Endothelial cell of umbilical vein (primary cell): ENCODE measurements around the gene DLG1. TPM values are rescaled to one million over a fixed set of nuclear protein-coding genes. Genes with fewer than 3 reads are reported as not detected.

Experiments used
- BruUV-seq: library from RNA; stranded (reverse); fragments of 400-500 nt; replicated peaks from 2 replicates; lab custom pipeline; 2021; lab: Mats Ljungman, UMichigan
- CTCF ChIA-PET: fragments of 300-600, 350-600 bp; sonication (Branson Sonifier 250); formaldehyde crosslinking; loops from one replicate; lab custom pipeline; 2021; ENCODE audit warnings: antibody characterized with exemption, inconsistent platforms; lab: Charles Lee
- POLR2A ChIA-PET: fragments of 300-600, 350-600 bp; sonication (Branson Sonifier 250); formaldehyde crosslinking; loops from one replicate; lab custom pipeline; 2021; ENCODE audit warnings: antibody characterized with exemption, inconsistent platforms; lab: Charles Lee
- DNase-seq: peaks from one replicate; pipeline ENCODE4 v3.0.0-alpha.2; 2011; ENCODE audit warnings: low read depth, low spot score
- FAIRE-seq: peaks from 2 replicates; lab custom pipeline; 2011; peaks lifted over from hg19 to GRCh38; lab: Jason Lieb, UNC
- H2AFZ ChIP-seq: 2 replicates; pipeline ENCODE4 v1.6.0; 2012; ENCODE audit warnings: low read depth, low read length, control low read depth, inconsistent platforms
- H3K27ac ChIP-seq: 2 replicates; pipeline ENCODE4 v1.5.1; 2011; ENCODE audit warnings: low read depth, mild to moderate bottlenecking, control low read depth, low read length, moderate library complexity; ENCODE audit not compliant: insufficient read depth
- H3K27me3 ChIP-seq, 2 experiments: 2 replicates each; pipeline versions ENCODE4 v1.6.0 to v1.6.1; 2011; ENCODE audit warnings: low read length in 2 of 2, mixed read lengths in 1 of 2; ENCODE audit not compliant: control insufficient read depth in 2 of 2, insufficient read depth in 2 of 2
- H3K36me3 ChIP-seq, 2 experiments: 2 replicates in 1 of 2; 3 replicates in 1 of 2; pipeline ENCODE4 v1.5.1; 2011; ENCODE audit warnings: low read length in 2 of 2, mild to moderate bottlenecking in 1 of 2, moderate library complexity in 1 of 2; ENCODE audit not compliant: control insufficient read depth in 2 of 2, insufficient read depth in 2 of 2; ENCODE audit errors: extremely low read depth in 1 of 2
- H3K4me1 ChIP-seq: 3 replicates; pipeline ENCODE4 v1.5.1; 2011; ENCODE audit warnings: mild to moderate bottlenecking, low read length; ENCODE audit not compliant: control insufficient read depth, insufficient read depth; ENCODE audit errors: extremely low read depth
- H3K4me2 ChIP-seq: 2 replicates; pipeline ENCODE4 v1.6.1; 2011; ENCODE audit warnings: low read length, control low read depth, mixed read lengths; ENCODE audit not compliant: insufficient read depth
- H3K4me3 ChIP-seq, 3 experiments: fragments of 200-600 bp in 1 of 3; sonication (generic), shearing (Covaris generic) in 1 of 3; replicated peaks in 1 of 3; 2 replicates each; pipeline ENCODE4 v1.5.1; 2011 to 2016; ENCODE audit warnings: control low read depth in 3 of 3, low read length in 3 of 3, mild to moderate bottlenecking in 2 of 3, inconsistent platforms in 1 of 3, low read depth in 1 of 3, moderate library complexity in 1 of 3; ENCODE audit not compliant: insufficient read depth in 1 of 3
- H3K79me2 ChIP-seq: 2 replicates; pipeline ENCODE4 v1.6.0; 2012; ENCODE audit warnings: low read length, inconsistent platforms; ENCODE audit not compliant: control insufficient read depth, insufficient read depth
- H3K9ac ChIP-seq: replicated peaks from 2 replicates; pipeline ENCODE3; 2011; ENCODE audit warnings: low read length, control low read depth; ENCODE audit not compliant: insufficient read depth; ENCODE audit errors: extremely low read depth
- H3K9me1 ChIP-seq: replicated peaks from 3 replicates; pipeline ENCODE4 v1.6.0; 2011; ENCODE audit warnings: mild to moderate bottlenecking, low read length; ENCODE audit not compliant: control insufficient read depth, insufficient read depth; ENCODE audit errors: extremely low read depth
- H3K9me3 ChIP-seq: replicated peaks from 2 replicates; pipeline ENCODE4 v1.5.1; 2012; ENCODE audit warnings: low read length, inconsistent platforms; ENCODE audit not compliant: control insufficient read depth, insufficient read depth
- H4K20me1 ChIP-seq: replicated peaks from 2 replicates; pipeline ENCODE3; 2011; ENCODE audit warnings: mild to moderate bottlenecking, low read length; ENCODE audit not compliant: control insufficient read depth, insufficient read depth; ENCODE audit errors: extremely low read depth
- CTCF ChIP-seq, 2 donors: IDR thresholded peaks; 1 replicate in 1 of 2; 2 replicates in 1 of 2; pipeline ENCODE4 v1.5.1; 2011; ENCODE audit warnings: low read length in 2 of 2, mild to moderate bottlenecking in 2 of 2, moderate library complexity in 2 of 2, control low read depth in 1 of 2, inconsistent platforms in 1 of 2, low read depth in 1 of 2; ENCODE audit not compliant: insufficient read depth in 1 of 2; ENCODE audit errors: extremely low read depth in 1 of 2
- EZH2 ChIP-seq: IDR thresholded peaks from 2 replicates; pipeline ENCODE4 v1.6.1; 2012; ENCODE audit warnings: borderline replicate concordance, low read depth, mild to moderate bottlenecking, moderate library complexity, low read length, inconsistent platforms; ENCODE audit not compliant: severe bottlenecking
- FOS ChIP-seq: IDR thresholded peaks from 2 replicates; pipeline ENCODE4 v1.6.1; 2011; ENCODE audit warnings: mild to moderate bottlenecking, low read length, moderate library complexity, borderline replicate concordance; ENCODE audit not compliant: insufficient read depth
- GATA2 ChIP-seq: IDR thresholded peaks from 2 replicates; pipeline ENCODE4 v1.7.0; 2011; ENCODE audit warnings: low read depth, mild to moderate bottlenecking, moderate library complexity, mixed read lengths, low read length; ENCODE audit not compliant: insufficient read length, insufficient read depth
- JUN ChIP-seq: IDR thresholded peaks from 2 replicates; pipeline ENCODE4 v1.6.1; 2011; ENCODE audit warnings: borderline replicate concordance, low read depth; ENCODE audit not compliant: insufficient read length, insufficient read depth
- MYC ChIP-seq: IDR thresholded peaks from one replicate; pipeline ENCODE4 v1.6.1; 2011; ENCODE audit warnings: mild to moderate bottlenecking, low read depth, low read length
- POLR2A ChIP-seq: IDR thresholded peaks from 2 replicates; pipeline ENCODE4 v1.6.1; 2012; ENCODE audit warnings: low read depth, mild to moderate bottlenecking, control low read depth, low read length
- POLR2AphosphoS5 ChIP-seq: IDR thresholded peaks from 2 replicates; pipeline ENCODE4 v1.6.1; 2012; ENCODE audit warnings: low read depth, mild to moderate bottlenecking, control low read depth, low read length, moderate library complexity; ENCODE audit not compliant: insufficient read depth
- dilution Hi-C: fragments of 300-500 bp; cut with MboI; formaldehyde crosslinking; loops from one replicate; pipeline ENCODE4 v1.15.0; 2019; ENCODE audit warnings: low sequenced_read_pairs; ENCODE audit not compliant: extremely low pct_ligation_motif_present
- intact Hi-C: fragments of 100-400 bp; cut with micrococcal nuclease; formaldehyde crosslinking; loops from one replicate; pipeline ENCODE4 v1.10.0; 2022
- polyA plus RNA-seq, 4 experiments: library from polyadenylated mRNA; depleted of rRNA in 3 of 4; stranded (reverse) in 3 of 4; unstranded in 1 of 4; fragments of >200 nt; gene quantifications; 2 replicates each; pipeline versions ENCODE4 v1.2.1 to v1.2.3, GENCODE V29; 2011 to 2012; ENCODE audit warnings: missing spikeins in 1 of 4
- total RNA-seq: library from RNA; stranded (reverse); gene quantifications from 2 replicates; pipeline ENCODE4 v1.2.3, GENCODE V29; 2021
- TF ChIP-seq, protein P1 (sequence below): IDR thresholded peaks from 2 replicates; pipeline ENCODE4 v1.6.1; 2011; ENCODE audit not compliant: insufficient read depth, insufficient read length

The DLG1 gene
- total and polyA plus RNA-seq, 2 donors (not counting 3 experiments of a cell fraction or from before 2014, with no cell fraction given), result 26.5 to 80.1 TPM

DNA sequence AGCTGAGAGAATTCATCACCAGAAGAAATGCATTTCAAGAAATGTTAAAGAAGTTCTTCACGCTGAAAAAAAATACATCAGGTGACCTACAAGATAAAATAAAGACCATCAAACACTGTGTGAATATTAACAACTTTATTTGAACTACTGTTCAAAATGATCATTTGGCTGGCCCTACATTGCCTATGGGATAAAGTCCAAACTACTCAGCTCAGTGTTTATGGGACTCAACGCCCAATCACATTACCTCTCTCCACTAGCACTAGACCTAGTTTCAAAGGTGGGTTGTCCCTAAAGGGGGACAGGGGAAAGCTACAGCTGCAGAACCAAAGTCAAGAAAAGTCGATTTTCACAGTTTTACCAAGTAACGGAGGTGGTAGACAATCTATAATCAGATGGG is 62.0 kb downstream of the DLG1 start:
- Histone ChIP-seq H3K4me3 (no peak overlapping the region), H2AFZ (no peak overlapping the region), H3K9ac (no peak overlapping the region), H3K9me3 (no peaks in the 10 kb centered on the region), H3K27ac (no peak overlapping the region), H3K79me2 (peaks cover 95% of the 10 kb centered on the region), H3K4me2 (no peak overlapping the region), H4K20me1 (peaks cover 17% of the 10 kb centered on the region), H3K9me1 (no peaks in the 10 kb centered on the region), H3K27me3 (no peaks in the 10 kb centered on the region), H3K4me1 (no peaks in the 10 kb centered on the region), H3K36me3 (no peaks in the 10 kb centered on the region)
- FAIRE-seq, result no peak
- intact Hi-C loops (no loop called here), dilution Hi-C loops (no loop called here)
- no TSS peak for BruUV-seq
- DNase-seq, result no peak
- POLR2A ChIA-PET, result no interaction called here
- CTCF ChIA-PET, result interaction anchor here (0.8 to 1.6 kb wide), 4 partner anchors 8 to 24 kb away, joined by 3 to 7 read pairs (median 6); no protein-coding TSS in a partner anchor
- TF ChIP-seq, protein P1, sequence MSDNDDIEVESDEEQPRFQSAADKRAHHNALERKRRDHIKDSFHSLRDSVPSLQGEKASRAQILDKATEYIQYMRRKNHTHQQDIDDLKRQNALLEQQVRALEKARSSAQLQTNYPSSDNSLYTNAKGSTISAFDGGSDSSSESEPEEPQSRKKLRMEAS, result no peak
- TF ChIP-seq JUN (no peak), POLR2A (no peak), GATA2 (no peak), POLR2AphosphoS5 (no peak), MYC (no peak), FOS (no peak), CTCF (IDR thresholded peaks at IDR 0.05; ENCODE audit: extremely low read depth in 1 of 2, insufficient read depth in 1 of 2, low read depth in 1 of 2, low read length in 2 of 2) (no peak), EZH2 (no peak)
